ENCODE measurements around the gene UBE2S. TPM values are rescaled to one million over a fixed set of nuclear protein-coding genes. Genes with fewer than 3 reads are reported as not detected.

UBE2S gene
- total RNA-seq, 1 donor from 2014 or later, result 22.3 TPM

DNA sequence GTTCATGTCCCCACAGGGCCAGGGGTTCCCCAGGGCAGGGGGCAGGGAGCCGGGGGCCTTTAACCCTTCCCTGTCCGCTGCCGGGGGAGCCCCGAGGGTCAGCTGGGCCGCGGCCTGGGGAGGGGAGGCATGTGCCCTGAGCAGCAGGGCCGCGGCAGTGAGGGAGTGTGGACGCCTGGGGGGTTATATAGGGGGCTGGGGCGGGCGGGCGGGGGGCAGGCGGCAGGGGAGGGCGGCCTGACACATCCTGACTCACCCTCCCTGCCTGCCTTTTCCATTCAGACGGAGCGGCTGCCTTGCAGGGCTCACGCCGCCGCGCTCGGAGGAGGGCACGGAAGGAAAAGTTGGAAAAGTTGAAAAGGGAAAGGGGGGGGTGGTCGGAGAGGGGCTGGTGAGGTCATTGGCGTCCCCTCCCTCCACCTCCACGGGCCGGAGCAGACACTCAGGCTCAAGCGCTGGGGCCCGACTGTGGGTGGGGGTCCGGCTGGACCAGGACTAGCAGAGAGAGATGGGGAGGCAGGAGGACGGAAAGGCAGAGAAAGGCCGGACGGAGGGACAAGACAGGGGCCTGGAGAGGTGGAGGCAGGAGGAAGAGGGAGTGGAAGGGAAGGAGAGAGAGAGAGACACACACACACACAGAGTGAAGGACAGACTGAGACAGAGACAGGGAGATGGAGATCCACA lies 37.1 kb downstream of the UBE2S start, which contains the start of gene IL11:
Gene IL11 (minus strand): TSS at position 159 of the 684 bp plus-strand sequence. CDS start 153 bp downstream, at position 6.
- no peaks in the 10 kb centered on the region for H3K9me3 ChIP-seq
- H3K27me3 ChIP-seq, result peaks cover 15% of the 10 kb centered on the region
- peak within 1 kb of the TSS; percentile 20 to 38 for H3K4me3 ChIP-seq
- intact Hi-C loops (cut with DNase I), result loop anchor here (10.0 kb wide), 1 partner anchor 66 kb away; no protein-coding TSS in a partner anchor
- no peak for TF ChIP-seq POLR2AphosphoS5 (IDR thresholded peaks at IDR 0.05; ENCODE audit: insufficient read depth in 1 of 2, low read depth in 1 of 2)
- no peak for TF ChIP-seq POLR2A (IDR thresholded peaks at IDR 0.05)
- TF ChIP-seq, protein P1, sequence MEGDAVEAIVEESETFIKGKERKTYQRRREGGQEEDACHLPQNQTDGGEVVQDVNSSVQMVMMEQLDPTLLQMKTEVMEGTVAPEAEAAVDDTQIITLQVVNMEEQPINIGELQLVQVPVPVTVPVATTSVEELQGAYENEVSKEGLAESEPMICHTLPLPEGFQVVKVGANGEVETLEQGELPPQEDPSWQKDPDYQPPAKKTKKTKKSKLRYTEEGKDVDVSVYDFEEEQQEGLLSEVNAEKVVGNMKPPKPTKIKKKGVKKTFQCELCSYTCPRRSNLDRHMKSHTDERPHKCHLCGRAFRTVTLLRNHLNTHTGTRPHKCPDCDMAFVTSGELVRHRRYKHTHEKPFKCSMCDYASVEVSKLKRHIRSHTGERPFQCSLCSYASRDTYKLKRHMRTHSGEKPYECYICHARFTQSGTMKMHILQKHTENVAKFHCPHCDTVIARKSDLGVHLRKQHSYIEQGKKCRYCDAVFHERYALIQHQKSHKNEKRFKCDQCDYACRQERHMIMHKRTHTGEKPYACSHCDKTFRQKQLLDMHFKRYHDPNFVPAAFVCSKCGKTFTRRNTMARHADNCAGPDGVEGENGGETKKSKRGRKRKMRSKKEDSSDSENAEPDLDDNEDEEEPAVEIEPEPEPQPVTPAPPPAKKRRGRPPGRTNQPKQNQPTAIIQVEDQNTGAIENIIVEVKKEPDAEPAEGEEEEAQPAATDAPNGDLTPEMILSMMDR (IDR thresholded peaks at IDR 0.05), result no peak
- H3K4me1 ChIP-seq, result peaks cover 25% of the 10 kb centered on the region
- no peak within 1 kb of the TSS for H3K27ac ChIP-seq
- no peaks in the 10 kb centered on the region for H3K36me3 ChIP-seq
- DNase-seq (ENCODE audit: extremely low spot score in 2 of 2), result no peak

DNA sequence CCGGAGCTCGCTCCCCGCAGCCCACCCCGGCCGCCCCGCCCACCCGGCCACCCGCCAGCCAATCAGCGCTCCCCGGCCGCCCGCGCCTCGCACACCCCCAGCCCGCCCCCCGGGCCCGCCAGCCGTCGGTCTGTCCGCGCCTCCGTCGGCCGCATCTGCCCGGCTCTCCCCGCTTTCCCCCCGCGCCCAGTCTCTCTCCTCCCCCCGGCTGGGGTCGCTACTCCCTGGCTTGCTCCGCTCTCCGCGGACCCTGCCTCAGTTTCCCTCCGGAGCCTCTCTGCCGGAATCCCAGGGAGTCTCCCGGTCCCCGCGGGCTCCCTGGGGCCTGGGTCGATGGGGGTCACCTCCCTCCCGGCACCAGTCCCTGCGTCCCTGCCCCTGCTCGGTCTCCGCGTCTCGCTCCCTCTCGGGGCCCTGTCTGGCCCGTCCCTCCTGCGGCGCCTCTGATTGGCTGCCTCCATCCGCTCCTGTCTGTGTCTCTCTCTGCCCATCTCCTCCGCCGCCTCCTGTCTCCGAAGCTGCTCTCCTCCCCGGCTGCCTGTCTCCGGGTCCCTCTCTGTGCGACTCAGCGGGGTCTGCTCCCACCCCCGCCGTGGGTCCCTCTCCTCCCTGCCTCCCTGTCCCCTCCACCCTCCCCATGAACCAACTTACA lies 37.8 kb downstream of the UBE2S start:
- peaks cover 15% of the 10 kb centered on the region for H3K27me3 ChIP-seq

DNA sequence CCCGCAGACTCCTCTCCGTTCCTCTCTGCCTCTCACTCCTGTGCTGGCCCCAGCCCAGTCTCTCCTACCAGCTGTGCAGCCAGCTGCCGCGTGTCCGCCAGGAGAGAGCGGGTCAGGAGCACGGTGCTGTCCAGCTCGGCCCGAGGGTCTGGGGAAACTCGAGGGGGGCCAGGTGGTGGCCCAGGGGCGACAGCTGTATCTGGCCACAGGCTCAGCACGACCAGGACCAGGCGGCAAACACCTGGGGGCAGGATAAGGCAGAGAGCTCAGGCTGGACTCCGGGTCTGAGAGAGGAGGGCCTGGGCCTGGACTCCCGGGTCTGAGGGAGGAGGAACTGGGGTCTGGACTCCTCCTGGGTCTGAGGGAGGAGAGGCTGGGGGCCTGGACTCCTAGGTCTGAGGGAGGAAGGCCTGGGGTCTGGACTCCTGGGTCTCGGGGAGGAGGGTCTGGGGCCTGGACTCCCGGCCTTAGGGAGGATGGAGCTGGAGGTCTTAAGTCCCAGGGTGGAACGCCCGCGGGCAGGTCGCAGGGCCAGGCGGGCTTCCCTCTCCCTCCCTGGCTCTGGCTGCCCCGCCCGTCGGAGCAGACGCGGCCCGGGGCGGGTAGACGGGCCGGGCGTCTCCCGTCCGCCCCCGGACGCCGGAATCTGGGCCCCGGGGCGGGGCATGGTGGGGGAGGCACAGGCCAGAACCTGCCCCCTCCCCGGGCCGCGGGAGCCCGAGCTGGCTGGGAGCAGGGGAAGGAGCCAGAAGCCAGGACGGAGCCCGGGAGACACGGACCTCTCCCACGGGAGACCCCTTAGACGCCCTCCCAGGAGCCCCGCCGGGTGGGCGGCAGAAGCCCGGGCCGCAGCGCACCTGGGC lies 38.7 kb downstream of the UBE2S start:
- peaks cover 15% of the 10 kb centered on the region for H3K27me3 ChIP-seq
- intact Hi-C loops (cut with DNase I), result no loop called here
- H3K27ac ChIP-seq, result no peak overlapping the region
- H3K4me3 ChIP-seq, result peak overlapping the region in 1 of 2 donors; percentile 38
- no peaks in the 10 kb centered on the region for H3K9me3 ChIP-seq
- H3K36me3 ChIP-seq, result no peaks in the 10 kb centered on the region
- H3K4me1 ChIP-seq, result peaks cover 18% of the 10 kb centered on the region
- DNase-seq (ENCODE audit: extremely low spot score in 2 of 2), result no peak
- TF ChIP-seq POLR2AphosphoS5 (IDR thresholded peaks at IDR 0.05; ENCODE audit: insufficient read depth in 1 of 2, low read depth in 1 of 2) (no peak), POLR2A (IDR thresholded peaks at IDR 0.05) (no peak)
- TF ChIP-seq, protein P1 (IDR thresholded peaks at IDR 0.05), result no peak

More for the DNA sequence above, 37.8 kb downstream of the UBE2S start:
- peak overlapping the region; percentile 20 to 38 for H3K4me3 ChIP-seq
- intact Hi-C loops (cut with DNase I), result loop anchor here (10.0 kb wide), 1 partner anchor 65 kb away; no protein-coding TSS in a partner anchor
- H3K9me3 ChIP-seq, result no peaks in the 10 kb centered on the region
- H3K36me3 ChIP-seq, result no peaks in the 10 kb centered on the region
- no peak for DNase-seq (ENCODE audit: extremely low spot score in 2 of 2)
- peaks cover 25% of the 10 kb centered on the region for H3K4me1 ChIP-seq
- H3K27ac ChIP-seq, result no peak overlapping the region
- TF ChIP-seq POLR2AphosphoS5 (IDR thresholded peaks at IDR 0.05; ENCODE audit: insufficient read depth in 1 of 2, low read depth in 1 of 2) (no peak), POLR2A (IDR thresholded peaks at IDR 0.05) (no peak)
- TF ChIP-seq, protein P1 (IDR thresholded peaks at IDR 0.05), result no peak

DNA sequence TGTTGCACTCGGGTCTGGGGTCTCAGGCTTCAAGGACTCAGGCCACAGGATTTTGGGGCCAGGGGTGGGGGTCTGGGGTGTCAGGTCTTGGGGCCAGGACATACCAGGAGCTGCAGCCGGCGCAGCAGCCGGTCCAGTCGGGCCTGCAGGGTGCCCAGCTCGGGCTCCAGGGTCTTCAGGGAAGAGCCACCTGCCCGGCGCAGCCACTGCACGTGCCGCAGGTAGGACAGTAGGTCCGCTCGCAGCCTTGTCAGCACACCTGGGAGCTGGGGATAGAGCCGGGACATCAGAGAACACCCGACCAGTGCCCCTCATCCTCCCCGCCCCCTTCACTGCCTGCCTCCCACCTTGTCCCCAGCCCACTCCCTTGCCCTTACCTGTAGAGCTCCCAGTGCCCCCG lies 39.5 kb downstream of the UBE2S start:
- Histone ChIP-seq H3K27me3 (peaks cover 15% of the 10 kb centered on the region), H3K27ac (no peak overlapping the region), H3K9me3 (no peaks in the 10 kb centered on the region), H3K4me1 (peaks cover 17% of the 10 kb centered on the region), H3K36me3 (no peaks in the 10 kb centered on the region), H3K4me3 (no peak overlapping the region)
- intact Hi-C loops (cut with DNase I), result no loop called here
- no peak for TF ChIP-seq POLR2A (IDR thresholded peaks at IDR 0.05)
- TF ChIP-seq, protein P1 (IDR thresholded peaks at IDR 0.05), result no peak
- TF ChIP-seq POLR2AphosphoS5 (IDR thresholded peaks at IDR 0.05; ENCODE audit: insufficient read depth in 1 of 2, low read depth in 1 of 2), result no peak
- no peak for DNase-seq (ENCODE audit: extremely low spot score in 2 of 2)
